AG04449 (cell line): Measurements from ENCODE around the gene GSK3B.

Source experiments
- CTCF ChIA-PET: fragments of 350-600 bp; formaldehyde crosslinking; extraction: SDS; loops from one replicate; lab custom pipeline; 2021; ENCODE audit warnings: antibody characterized with exemption; lab: Yijun Ruan, JAX
- POLR2A ChIA-PET: fragments of 400-600, 350-600 bp; formaldehyde crosslinking; extraction: SDS; loops from one replicate; lab custom pipeline; 2020; ENCODE audit warnings: antibody characterized with exemption, inconsistent platforms; lab: Yijun Ruan, JAX
- DNase-seq: peaks from one replicate; pipeline ENCODE4 v3.0.0-alpha.2; 2010; ENCODE audit warnings: low read depth, low spot score
- H3K4me3 ChIP-seq: 2 replicates; pipeline ENCODE4 v1.5.1; 2011; ENCODE audit warnings: low read depth, mild to moderate bottlenecking, control low read depth, low read length
- TF ChIP-seq, protein P1 (sequence below): IDR thresholded peaks from one replicate; pipeline ENCODE4 v1.5.1; 2011; ENCODE audit warnings: mild to moderate bottlenecking, moderate library complexity, low read length, control low read depth, inconsistent platforms; ENCODE audit not compliant: insufficient read depth; ENCODE audit errors: missing control alignments

GSK3B gene

DNA sequence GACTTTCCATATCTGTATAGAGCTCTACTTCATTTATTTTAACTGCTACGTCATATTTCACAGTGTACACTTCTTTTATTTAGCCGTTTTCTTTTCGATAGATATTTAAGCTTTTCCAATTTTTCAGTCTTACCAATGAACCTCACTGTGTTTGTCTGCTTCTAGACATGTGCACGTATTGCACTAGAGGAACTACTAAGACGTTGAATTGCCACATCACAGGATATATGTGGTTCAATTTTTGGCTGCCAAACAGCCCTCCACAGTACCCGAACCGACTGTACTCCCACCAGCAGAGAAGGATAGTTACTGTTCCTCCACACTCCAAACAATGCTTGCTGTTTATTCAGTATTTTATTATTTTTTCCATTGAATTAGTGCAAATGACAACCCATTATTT, 310.4 kb downstream of the GSK3B start:
- no peak overlapping the region for H3K4me3 ChIP-seq
- TF ChIP-seq, protein P1, sequence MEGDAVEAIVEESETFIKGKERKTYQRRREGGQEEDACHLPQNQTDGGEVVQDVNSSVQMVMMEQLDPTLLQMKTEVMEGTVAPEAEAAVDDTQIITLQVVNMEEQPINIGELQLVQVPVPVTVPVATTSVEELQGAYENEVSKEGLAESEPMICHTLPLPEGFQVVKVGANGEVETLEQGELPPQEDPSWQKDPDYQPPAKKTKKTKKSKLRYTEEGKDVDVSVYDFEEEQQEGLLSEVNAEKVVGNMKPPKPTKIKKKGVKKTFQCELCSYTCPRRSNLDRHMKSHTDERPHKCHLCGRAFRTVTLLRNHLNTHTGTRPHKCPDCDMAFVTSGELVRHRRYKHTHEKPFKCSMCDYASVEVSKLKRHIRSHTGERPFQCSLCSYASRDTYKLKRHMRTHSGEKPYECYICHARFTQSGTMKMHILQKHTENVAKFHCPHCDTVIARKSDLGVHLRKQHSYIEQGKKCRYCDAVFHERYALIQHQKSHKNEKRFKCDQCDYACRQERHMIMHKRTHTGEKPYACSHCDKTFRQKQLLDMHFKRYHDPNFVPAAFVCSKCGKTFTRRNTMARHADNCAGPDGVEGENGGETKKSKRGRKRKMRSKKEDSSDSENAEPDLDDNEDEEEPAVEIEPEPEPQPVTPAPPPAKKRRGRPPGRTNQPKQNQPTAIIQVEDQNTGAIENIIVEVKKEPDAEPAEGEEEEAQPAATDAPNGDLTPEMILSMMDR, result no peak
- CTCF ChIA-PET, result no interaction called here
- no peak for DNase-seq
- POLR2A ChIA-PET, result no interaction called here

DNA sequence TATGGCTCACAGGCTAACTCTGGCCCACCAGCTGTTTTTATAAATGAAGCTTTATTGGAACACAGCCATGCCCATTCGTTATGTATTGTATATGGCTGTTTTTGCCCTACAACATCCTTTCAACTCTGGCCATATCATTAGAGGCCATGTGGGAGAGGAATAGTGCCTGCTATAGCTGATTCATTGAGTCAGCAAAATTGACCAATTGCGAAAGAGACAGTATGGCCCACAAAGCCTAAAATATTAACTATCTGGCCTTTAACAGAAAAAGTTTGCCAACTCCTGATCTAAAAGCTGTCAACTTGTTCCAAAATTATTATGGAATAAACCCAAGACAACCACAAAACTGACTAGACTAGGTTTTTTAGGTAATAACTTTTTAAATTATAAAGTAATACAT, 311.0 kb downstream of the GSK3B start:
- TF ChIP-seq, protein P1, result no peak
- DNase-seq, result no peak
- H3K4me3 ChIP-seq, result no peak overlapping the region
- ChIA-PET POLR2A (no interaction called here), CTCF (no interaction called here)

DNA sequence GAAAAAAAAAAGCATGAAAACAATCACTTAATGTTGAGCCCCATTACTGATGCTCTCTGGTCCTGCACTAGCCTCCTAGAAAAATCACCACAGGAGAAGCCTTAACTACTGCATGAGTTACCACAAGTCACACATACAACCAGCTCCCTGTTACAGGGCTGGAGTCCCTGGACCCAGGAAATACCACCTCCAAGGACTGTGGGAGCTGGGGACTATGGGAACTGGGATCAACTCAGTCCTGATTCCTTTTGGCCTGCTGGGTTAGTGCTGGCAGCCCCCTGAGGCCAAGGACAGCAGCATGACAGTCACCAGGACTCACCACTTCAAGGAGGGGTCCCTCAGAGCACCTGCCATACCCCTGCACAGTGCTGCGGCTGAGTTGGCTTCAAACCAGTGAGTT, 311.8 kb downstream of the GSK3B start:
- DNase-seq, result no peak
- H3K4me3 ChIP-seq, result no peak overlapping the region
- POLR2A ChIA-PET, result no interaction called here
- CTCF ChIA-PET, result no interaction called here
- TF ChIP-seq, protein P1, result no peak

DNA sequence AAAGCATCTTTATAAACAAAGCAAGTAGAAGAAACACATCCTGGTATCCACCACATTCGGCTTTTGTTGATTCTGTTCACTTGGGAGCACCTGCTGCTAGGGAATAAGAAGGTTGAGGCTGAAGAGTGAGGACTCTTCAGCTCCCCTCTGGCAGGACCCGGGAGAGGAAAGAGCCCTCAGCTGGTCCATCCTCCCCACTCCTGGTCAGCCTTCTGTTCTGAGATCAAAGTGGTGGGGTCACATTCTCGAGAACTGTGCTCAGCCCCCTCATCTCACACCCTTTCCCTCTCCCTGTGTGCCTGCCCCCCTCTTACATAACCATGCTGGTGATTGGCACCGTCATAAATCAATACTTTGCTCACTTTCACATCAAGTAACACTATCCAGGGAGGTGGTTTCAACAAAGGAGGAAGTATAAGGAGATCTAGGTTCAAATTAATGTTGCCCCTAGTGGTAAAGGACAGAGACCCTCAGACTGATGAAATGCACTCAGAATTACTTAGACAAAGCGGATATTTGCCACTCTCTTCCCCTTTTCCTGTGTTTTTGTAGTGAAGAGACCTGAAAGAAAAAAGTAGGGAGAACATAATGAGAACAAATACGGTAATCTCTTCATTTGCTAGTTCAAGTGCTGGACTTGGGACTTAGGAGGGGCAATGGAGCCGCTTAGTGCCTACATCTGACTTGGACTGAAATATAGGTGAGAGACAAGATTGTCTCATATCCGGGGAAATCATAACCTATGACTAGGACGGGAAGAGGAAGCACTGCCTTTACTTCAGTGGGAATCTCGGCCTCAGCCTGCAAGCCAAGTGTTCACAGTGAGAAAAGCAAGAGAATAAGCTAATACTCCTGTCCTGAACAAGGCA, 312.7 kb downstream of the GSK3B start, which contains the start of gene NR1I2:
NR1I2 (plus strand) TSS at position 772 of the 869 bp plus-strand sequence.
- CTCF ChIA-PET, result no interaction called here
- TF ChIP-seq, protein P1, result no peak
- H3K4me3 ChIP-seq, result no peak within 1 kb of the TSS
- DNase-seq, result no peak
- POLR2A ChIA-PET, result no interaction called here

DNA sequence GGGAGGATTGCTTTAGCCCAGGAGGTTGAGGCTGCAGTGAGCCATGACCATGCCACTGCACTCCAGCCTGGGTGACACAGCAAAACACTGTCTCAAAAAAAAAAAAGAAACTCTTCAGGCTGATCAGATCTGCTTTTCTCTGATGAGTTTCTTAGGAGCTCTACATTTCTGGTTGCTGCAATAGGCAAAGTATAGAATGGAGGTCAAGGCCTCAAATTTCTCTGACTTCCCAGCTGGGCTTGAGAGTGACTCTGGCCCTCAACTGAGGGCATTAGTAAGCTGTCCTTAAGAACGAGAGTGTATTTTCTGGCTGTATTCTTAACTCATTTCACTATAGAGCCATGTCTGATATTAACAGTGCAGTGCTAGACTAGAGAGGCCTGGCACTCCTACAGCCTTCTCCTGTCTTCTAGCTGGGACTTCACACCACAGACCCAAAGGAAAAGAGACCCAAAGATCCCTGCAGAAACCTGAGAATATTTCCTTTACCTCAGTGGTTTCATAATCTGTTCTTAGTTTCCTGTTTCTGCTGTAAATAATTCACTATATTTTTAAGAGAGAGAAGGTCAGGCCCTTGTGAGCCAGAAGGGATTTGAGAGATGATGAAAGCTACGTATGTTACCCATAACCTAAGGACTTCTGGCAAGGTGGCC, 314.4 kb downstream of the GSK3B start:
- H3K4me3 ChIP-seq, result no peak overlapping the region
- DNase-seq, result no peak
- CTCF ChIA-PET, result no interaction called here
- TF ChIP-seq, protein P1, result no peak
- POLR2A ChIA-PET, result no interaction called here

DNA sequence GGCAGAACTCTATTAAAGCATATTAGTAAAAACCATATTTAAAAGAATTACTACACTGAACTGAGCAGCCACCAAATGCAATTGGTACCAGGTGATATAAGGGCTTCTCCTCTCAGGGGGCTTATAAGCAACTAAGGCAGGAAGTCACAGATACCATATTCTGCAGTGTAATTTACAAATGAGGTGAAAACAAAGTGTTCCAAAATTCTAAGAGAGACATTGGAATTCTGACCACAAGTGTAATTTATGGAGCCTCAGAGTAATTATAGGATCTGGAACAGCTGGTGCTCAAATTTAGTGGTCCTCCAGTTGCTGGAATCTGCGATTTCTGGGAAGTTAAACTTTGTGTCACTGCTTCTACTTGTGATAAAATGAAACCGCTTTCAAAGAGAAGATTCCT, 315.4 kb downstream of the GSK3B start:
- no peak overlapping the region for H3K4me3 ChIP-seq
- CTCF ChIA-PET, result no interaction called here
- TF ChIP-seq, protein P1, result no peak
- POLR2A ChIA-PET, result no interaction called here
- no peak for DNase-seq
